Stimulated activated CD8-positive, alpha-beta memory T cell treated with anti-CD3 and anti-CD28 coated beads, Interleukin-15, amount 100 ng/mL, for 48 hours (primary cell): ENCODE measurements around the gene DEFB114.
"Not testable (repeated sequence)": the region's sequence is repeated elsewhere in the genome, so short reads cannot be mapped to it uniquely, and the experiment has no call there.

ENCODE experiments used
- DNase-seq, 2 donors: peaks; one replicate each; pipeline ENCODE4 v3.0.0-alpha.2; 2020; ENCODE audit warnings: low read depth in 2 of 2

Gene DEFB114, protein sequence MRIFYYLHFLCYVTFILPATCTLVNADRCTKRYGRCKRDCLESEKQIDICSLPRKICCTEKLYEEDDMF

DNA sequence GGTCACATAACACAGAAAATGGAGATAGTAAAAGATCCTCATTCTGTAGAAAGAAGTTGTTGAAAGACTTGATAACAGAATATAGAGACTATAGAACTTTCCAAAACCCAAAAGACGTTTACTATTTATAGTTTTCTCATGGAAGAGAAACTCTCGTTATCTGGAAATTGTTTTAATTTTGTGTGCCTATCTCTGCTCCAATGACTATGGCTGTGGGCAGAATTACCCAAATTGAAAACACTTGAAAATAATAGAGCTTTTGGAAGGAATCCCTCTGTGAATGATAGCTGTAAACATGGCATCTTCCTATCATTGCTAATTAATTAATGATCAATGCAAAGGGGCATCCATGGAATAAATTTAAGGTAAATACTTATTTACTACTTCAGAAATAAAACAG is at the start of gene DEFB114:
TSS of gene DEFB114 (minus strand) at position 101 of the 400 bp plus-strand sequence. CDS start at position 42, 59 bp downstream.
- no peak for DNase-seq

DNA sequence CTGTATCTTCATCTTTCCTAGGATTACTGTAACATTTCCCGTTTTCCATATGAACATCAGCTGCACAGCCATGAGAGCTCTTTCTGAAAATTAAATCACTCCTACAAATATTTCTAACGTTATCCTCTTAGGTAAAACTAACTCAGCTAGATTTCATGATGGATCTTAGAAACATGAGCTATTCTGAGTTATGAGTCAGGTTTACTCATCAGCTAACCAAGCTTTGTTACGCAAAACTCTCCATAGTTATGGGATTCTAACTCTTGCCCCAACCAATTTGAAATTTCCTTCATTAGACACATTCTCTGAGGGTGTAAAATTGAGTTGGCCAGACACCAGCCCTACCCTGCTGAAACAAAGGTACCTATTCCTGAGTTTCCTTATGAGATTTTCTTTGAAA is 43.9 kb upstream of the DEFB114 start:
- no peak for DNase-seq

DNA sequence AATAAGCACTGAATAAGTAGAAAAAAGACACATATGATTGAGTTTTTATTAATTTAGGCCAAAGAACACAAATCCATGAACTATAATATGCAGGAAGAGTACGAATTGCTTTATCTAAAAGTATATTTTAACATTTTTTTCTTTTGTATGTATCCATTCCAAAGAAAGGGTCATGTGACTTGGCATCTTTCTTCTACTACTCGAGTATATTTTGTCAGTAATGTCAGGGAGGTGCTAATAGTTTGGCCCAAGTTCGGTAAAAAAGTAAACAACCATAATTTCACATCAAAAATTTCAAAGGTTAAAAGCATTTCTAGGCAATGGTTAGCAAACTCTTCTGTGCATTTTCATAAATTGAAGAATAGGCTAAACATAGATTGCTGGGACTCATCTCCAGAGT is 39.2 kb upstream of the DEFB114 start:
- DNase-seq = no peak

DNA sequence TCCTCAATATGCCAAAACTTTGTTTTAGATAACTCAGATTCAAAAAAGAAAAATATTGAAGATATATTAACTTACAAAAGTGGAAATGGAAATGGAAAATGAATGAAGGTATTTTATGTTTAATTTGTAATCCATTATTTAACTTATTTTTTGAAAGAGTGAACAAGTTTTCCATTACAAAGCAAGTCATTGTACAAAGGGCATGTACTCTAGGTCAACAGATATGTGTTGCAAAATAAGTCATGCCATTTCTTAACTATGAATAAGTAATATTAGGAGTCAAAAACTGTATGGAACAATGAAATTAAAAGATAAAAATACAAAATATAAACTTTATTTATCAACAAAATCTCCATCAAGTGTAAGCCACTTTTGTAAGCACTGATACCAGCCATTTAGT is 31.3 kb upstream of the DEFB114 start:
- no peak for DNase-seq

DNA sequence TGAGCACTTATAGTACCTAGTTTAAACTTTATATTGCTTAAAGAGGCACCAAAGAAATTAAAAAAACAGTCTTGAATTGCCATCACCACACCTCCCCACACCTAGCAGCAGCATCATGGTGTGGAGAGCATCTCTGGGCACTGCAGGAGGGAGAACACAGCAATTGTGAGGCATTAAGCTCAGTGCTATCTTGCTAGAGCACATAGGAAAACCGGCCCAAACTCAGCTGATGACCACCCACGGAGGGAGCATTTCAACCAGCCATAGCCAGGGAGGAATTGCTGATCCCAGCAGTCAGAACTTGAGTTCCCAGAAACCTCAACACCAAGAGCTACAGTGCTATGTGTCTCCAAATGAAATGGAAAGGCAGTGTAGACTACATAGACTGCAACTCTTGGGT is 24.9 kb upstream of the DEFB114 start:
- DNase-seq = no peak

DNA sequence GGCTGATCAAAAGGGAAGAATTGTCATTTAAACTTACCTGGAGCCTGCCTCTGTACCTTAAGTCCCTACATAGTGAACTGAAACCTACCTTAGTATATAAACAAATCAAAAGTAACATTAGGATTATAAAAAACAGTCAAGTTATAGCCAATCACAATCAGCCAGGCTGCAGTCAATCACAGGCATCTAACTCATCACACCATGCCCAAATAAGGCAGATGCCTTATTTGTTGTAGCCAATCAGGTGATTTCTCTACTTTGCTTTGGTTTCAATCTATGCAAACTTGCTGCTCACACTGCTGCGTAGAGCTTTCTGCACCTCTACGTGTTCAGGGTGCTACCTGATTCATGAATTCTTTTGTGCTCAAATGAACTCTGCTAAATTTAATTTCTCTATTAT is 23.8 kb upstream of the DEFB114 start:
- no peak for DNase-seq

DNA sequence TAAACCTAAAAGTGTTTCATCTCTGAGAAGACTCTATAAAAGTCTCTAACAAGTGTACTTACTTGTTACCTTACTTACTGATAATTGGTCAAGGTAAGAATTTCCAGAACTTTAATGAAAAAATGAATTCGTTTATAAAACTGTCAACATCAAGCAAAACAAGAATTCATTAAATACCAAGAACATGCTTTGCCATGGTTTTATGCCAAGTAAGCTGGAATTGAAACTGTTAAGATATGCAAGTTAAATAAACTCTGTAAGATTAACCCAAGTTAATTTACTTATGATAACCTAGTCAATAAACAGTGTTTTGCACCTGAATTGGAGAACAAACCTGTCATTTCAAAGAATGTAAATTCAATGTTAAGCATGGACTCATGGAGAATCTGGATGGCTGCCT is 22.6 kb upstream of the DEFB114 start:
- DNase-seq = no peak

DNA sequence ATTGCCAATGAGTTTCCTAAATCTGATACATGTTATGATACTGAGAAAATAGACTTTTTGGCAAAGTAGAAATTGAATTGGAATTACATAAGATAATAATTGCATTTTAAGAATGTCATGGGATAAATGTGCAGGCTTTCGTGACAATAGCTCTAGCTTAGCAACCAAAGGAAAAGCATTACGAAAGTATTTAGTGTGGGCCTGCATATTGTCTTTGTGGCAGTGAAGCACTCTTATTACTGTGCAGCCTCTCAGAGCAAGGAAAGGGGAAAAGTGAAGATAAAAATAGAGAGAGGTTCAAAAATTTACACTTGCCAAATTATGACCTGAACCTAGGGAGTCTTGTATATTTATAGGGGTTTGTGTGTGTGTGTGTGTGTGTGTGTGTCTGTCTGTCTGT is 18.1 kb upstream of the DEFB114 start:
- DNase-seq = no peak

DNA sequence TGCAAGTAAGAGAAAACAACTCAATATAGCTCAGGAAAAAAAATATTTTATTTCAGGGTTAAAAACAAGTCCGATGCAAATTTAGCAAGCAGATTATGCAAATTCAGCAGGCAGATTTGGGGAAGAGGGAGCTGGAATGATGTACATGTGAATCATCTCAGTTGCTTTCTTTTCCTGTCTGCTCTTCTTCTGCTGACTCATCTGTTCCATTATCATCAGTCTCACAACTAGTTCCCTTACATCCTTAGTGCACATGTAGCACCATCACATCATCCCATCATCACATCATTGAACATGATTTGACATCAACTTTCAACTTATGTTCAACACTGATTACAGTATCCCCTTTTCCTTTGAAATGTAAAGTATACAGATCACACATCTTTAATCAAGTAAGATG is 16.9 kb upstream of the DEFB114 start:
- no peak for DNase-seq

DNA sequence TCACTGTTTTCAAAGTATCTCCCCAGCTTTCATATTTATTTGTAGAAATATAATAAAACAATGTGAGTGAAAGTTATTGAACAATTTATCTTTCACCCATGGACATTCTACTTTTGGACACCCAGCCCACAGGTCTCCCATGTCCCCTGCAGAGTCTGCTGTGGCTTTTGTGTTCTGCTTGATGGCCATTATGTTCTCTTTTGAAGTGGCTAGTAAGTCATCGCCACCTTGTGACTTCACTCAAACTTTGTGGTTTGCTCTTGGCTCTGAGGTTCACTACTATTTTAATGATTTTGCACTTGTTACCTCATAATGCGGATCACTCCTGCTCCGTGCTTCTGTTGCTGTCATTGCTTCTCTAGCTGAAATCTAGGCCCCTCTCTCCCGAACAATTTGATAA is 15.6 kb upstream of the DEFB114 start:
- DNase-seq = no peak

DNA sequence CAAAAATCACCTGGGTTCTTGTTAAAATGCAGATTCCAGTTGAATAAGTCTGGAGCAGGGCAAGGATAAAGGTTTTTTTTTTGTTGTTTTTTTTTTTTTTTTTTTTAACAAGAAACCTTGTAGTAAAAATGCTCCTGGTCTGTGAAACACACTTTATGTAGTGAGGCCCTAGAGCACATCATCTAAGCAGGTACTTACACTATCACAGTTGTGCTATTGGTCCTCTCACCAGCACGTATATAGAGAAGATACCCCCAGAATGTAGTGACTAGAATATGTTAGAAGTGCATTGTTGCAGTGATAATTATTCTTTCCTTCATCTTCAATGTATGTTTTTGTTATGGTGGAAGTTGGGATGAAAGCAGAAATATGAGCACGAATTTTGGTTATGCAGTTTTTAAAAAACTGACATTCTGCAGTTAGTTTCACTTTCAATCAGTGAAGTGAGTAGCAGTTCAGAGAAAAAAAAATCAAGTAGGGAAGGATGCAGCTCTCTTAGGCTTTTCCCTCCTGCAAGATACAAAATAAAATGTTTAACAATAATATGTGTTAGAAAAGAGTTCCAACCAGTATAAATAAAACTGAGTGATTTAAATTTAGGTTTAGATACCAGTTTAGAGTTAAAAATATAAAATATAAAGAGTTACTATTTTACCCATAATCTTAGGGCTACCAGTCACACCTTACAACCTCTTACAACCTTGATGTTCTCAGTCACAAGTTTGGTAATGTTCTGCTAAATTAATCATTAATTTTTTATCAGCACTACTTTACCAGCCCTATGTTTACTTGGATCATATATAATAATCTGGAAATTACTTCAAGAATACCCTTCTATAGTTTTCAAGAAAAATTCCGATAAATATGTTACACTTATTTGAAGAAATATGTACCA is 14.6 kb upstream of the DEFB114 start:
- no peak for DNase-seq

DNA sequence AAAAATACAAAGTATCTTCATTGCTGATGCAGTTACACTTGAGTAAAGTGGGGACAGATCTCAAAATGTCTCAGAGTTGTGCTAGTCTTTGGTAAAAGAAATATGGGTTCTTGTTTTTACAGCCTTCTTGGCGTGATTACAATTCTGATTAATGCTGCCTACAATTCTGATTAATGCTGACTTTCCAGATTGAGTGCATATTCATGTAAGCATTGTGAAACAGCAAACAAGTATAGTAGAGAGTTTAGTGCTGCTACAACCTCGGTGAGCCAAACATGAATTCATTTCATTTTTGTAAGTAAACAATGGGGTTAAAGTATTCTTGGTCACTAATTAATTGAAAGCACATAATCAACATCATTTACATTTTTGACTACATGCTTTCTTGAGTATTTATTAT is 5.6 kb upstream of the DEFB114 start, which contains the start of gene DEFB113:
TSS of gene DEFB113 (minus strand) at position 21 of the 400 bp plus-strand sequence. CDS start at position 21, 0 bp downstream.
- DNase-seq = no peak

DNA sequence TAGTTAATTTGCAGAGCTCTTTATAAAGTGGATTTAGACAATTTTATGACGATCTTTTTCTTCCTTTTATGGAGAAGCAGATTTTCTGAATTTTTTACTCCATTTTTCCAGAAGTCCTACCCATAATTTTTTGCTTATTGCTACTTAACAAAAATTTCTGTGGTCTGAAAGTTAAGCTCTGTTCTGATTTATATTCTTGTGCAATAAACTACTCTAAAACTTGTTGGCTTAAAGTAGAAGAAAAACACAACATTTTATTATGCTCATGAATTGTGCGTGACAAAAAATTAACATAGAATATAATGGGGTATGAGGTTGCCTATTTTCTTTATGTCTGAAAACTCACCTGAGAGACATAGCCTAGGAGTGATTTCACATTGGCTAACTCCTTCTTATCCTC is 2.9 kb upstream of the DEFB114 start:
- DNase-seq = no peak

DNA sequence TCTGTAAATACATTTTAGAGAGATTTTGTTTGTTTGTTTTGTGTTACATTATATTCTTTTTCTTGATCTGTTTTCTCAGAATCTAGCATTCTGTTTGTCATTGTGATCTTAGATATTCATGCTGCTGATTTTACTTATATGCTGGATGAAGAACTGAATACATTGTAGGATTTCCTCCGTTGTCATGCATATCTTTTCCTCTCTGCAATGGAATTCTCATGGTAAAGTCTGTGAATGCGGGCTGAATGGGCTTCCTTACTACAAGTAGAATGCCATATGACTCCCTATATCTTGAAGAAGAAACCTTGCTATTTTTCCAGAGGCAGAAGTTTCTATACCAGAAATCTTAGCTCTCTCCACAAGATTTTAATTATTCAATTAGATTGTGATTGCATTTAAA is 2.4 kb upstream of the DEFB114 start:
- no peak for DNase-seq

DNA sequence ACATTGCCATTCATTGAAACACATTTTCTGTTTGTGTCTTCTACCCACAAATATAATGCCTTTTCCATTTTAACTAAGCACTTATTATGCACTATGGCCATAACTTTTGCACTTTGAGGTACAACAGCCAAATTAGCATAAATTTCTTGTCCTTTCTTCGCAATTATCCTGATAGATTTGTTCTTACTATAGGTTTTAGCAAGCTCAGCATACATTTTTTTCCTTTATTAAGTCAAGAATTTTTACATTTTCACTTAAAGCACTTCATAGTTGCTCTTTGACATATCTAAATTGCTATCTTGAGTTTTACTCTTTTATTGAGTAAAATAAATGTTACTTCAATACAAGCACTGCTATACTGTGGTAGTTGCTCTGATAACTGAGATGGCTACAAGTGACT is 5.8 kb downstream of the DEFB114 start:
- no peak for DNase-seq

DNA sequence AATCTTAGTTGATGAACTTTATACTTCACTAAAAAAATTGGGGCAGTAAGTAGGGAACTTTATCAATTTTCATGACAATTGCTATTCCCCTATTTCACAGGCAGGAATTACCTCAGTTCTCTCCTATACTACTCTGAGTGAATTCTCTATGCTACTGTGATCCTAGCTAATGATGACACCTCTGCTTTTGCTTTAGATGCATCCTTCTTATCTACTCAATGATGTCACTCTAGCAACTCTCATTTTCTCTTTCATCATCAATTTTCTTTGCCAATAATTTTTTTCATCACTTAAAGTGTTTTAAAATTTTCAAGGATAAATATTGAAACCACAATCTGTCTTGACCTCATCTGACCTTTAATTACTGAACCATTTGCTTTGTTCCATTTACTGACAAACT is 8.1 kb downstream of the DEFB114 start:
- no peak for DNase-seq

DNA sequence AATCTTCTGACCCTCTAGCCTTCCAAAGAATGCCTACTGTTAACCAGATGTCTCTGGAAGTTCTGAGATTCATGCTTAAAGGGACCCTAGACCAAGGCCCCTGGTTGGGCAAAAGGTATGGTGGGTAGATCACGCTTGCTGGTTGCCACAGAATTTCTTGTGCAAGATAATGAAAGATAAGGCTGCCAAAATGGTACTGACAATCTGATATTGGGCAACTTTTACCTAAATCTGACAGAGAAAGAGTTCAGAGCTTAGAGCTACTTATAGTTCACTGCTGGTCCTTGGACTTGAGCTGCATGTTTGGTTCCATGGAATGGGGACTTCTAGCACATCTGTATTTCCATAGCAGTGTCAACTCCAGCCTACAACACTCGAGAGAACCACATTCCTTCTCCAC is 12.0 kb downstream of the DEFB114 start:
- DNase-seq = no peak

DNA sequence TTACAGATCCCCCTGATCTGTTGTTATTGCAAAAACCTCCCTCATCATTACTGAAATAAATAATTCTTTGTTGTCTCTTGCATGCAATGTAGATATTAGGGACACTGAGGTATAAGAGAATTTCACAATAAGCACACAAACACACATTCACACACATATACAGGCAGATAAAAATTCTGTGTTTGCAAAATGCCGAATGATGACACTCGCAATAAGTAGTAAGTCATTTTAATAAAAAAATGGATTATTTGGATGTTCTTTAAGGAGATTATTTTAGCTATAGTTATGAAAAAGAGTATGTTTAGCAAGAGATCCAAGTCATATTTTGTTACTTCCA is 13.6 kb downstream of the DEFB114 start:
- no peak for DNase-seq

DNA sequence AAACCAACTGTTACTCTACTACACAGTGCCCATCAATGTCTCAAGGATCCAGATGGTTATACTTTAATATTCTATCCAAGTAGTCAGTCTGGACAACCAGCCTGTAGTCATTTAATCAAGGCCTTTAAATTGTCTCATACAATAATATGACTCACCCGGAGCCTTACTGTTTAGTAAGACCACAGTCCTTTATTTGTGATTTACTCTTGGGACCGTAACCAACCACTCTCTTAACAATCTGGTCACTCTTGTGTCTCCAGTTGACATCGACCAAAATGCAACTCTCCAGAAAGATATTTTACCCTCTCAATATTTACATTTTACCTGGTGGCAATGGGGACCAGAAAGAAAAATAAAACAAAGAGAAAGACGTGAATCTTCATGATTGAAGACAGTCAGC is 14.9 kb downstream of the DEFB114 start:
- DNase-seq = no peak

DNA sequence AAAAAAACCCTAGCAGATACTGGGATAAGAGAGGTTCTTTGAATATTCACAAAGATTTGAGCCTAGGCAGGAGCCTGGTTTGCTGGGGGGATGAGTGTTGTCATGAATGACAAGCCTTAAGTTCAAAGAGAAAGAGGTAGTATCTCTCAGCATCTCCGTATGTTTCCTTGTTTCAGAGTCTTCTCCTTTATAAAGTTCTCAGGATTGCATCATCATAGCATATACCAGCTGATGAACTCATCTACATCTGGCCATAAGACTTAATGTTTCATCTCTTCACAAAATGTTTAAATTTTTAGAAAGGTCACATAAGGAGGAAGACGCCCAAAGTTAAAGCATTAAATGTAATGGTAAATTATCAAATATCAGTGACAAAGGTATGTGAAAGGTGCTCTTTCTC is 17.1 kb downstream of the DEFB114 start:
- DNase-seq = no peak

DNA sequence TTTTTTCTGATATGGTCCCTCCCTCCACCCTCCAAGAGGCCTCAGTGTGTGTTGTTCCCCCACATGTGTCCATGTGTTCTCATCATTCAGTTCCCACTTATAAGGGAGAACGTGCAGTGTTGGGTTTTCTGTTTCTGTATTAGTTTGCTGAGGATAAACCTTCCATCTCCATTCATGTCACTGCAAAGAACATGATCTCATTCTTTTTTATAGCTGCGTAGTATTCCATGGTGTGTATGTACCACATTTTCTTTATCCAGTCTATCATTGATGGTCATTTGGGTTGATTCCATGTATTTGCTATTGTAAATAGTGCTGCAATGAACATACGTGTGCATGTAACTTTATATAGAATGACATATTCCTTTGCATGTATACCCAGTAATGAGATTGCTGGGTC is 19.9 kb downstream of the DEFB114 start:
- DNase-seq = not testable (repeated sequence)

DNA sequence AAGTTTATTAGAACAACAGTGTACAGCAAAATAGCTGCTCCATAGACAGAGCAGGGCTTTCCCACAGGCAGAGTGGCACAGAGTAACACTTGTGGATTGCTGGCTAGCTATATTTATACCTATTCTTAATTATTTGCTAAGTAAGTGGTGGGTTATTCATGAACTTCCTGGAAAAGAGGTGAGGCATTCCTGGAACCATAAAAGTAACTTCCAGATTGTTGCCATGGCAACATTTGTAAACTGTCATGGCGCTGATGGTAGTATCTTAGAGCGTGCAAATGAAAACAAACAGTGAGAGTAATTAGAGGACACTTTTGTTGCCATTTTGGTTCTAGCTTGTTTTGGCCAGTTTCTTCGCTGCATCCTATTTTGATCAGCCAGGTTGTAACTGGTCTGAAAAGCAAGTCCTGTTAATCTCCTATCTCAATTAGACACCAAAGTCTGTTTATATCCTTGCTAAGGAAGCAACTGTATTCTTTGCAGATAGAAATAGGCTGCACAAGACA is 23.9 kb downstream of the DEFB114 start:
- no peak for DNase-seq

DNA sequence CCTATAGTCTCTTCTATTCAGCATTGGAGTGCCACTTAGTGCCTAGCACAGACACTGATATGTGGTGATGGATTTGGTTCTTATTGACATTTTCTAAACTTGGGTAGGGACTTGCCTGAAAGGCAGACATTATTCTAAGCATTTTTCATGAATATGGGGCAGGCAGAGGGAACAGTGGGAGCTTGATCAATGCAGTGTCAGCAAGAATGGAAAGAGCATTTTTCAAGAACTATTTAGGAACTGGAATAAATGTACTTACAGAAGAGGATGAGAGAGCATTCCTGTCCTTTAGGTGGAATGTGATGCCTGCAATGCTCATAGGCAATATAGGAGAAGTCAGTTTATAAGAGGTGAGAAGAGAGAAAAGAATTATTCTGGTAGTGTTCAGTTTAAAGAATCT is 26.2 kb downstream of the DEFB114 start:
- DNase-seq = no peak

DNA sequence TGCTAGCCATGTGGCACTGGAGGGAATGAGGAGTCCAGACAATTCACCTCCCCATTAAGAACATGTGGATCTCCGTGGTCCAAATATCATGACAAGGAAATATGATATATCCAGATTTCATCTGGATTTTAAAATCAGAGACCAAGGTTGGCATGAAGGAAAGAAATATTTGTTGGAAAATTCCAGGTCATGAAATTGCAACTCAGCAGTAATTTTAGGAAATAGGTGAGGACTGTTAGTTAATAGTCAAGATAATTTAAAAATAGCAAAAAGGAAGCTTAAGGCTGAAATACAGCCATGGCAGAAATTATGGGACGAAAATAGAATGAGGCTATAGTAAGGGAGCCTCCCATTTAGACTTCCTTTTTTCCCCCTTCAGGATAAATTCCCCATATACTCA is 26.9 kb downstream of the DEFB114 start:
- DNase-seq = no peak
